Psoas muscle (tissue), 8 donors: ENCODE results near the gene OR10S1. TPM values are rescaled to one million over a fixed set of nuclear protein-coding genes. Genes with fewer than 3 reads are reported as not detected.
"Not testable (repeated sequence)": the region's sequence is repeated elsewhere in the genome, so short reads cannot be mapped to it uniquely, and the experiment has no call there.

ENCODE experiments used
- ATAC-seq, 4 donors: fragments of 200-7000 bp; cut with Tn5 transposase; one replicate each; pipeline ENCODE4 v1.9.1; 2020; ENCODE audit warnings: moderate library complexity in 3 of 4, mild to moderate bottlenecking in 2 of 4
- DNase-seq, 2 donors: peaks; one replicate each; pipeline ENCODE4 v3.0.0-alpha.2; 2020
- H3K27ac ChIP-seq: fragments of 200-600 bp; one replicate; pipeline ENCODE4 v1.8.0; 2022
- H3K27me3 ChIP-seq, 3 donors: fragments of 200-600 bp in 1 of 3; one replicate each; pipeline versions ENCODE4 v1.6.1 to v1.8.0; 2013 to 2022; ENCODE audit warnings: low read length in 2 of 3, mild to moderate bottlenecking in 2 of 3, moderate library complexity in 1 of 3; ENCODE audit not compliant: insufficient read depth in 3 of 3
- H3K36me3 ChIP-seq, 2 donors: fragments of 200-600 bp in 1 of 2; one replicate each; pipeline versions ENCODE4 v1.6.1 to v1.8.0; 2013 to 2022; ENCODE audit warnings: low read depth in 1 of 2, mild to moderate bottlenecking in 1 of 2, moderate library complexity in 1 of 2; ENCODE audit not compliant: insufficient read depth in 1 of 2
- H3K4me1 ChIP-seq: fragments of 200-600 bp; one replicate; pipeline ENCODE4 v1.8.0; 2022
- H3K4me3 ChIP-seq: fragments of 200-600 bp; one replicate; pipeline ENCODE4 v1.8.0; 2022; ENCODE audit warnings: mild to moderate bottlenecking
- H3K9me3 ChIP-seq: fragments of 200-600 bp; one replicate; pipeline ENCODE4 v1.8.0; 2022
- WGBS, 3 donors: extraction: QIAGEN DNeasy Blood & Tissue Kit; methylation state at CpG; one replicate each; pipeline versions ENCODE4 v1.1.6 to v1.1.7; 2013; 5-methylcytosine and 5-hydroxymethylcytosine counted together
- intact Hi-C, 2 donors: fragments of 100-400 bp; cut with DNase I; formaldehyde crosslinking; loops; one replicate each; pipeline versions ENCODE4 v1.11.0 to v1.14.2; 2022
- long read RNA-seq, 2 donors: library from polyadenylated mRNA; unstranded; transcript quantifications; one replicate each; pipeline ENCODE4 v2.0.0, GENCODE V29; 2021
- polyA plus RNA-seq, 3 donors: library from polyadenylated mRNA; stranded (reverse); fragments of 200-250 nt; gene quantifications; one replicate each; pipeline ENCODE4 v1.2.3, GENCODE V29; 2013
- total RNA-seq, 4 donors: library from RNA; stranded (reverse); fragmentation: NEBNext Ultra II Directional in 2 of 4; extraction: Animal tissue kit (Norgen Biotek cat#: 25700) in 2 of 4; gene quantifications; one replicate each; pipeline versions ENCODE4 v1.2.1 to v1.2.4, GENCODE V29; 2021 to 2023
- TF ChIP-seq, protein P1 (sequence below): fragments of 200-600 bp; IDR thresholded peaks from one replicate; pipeline ENCODE4 v1.8.0; 2022; ENCODE audit warnings: antibody characterized with exemption
- donor health status: healthy with polysubstance abuse.
- donor health status: DM: no; HTN: no; CAD: no; lungs with moderate emphysema.
- donor health status: Bipolar disorder and iron deficiency.
- donor health status: healthy.
- donor health status: DM: yes; HTN: yes; CAD: no.
- donor health status: DM: no; HTN: no; CAD: no.
- donor health status: DM: no; HTN: no; CAD: no.
- donor health status: DM: yes; HTN: yes; CAD: no.

OR10S1 gene, protein sequence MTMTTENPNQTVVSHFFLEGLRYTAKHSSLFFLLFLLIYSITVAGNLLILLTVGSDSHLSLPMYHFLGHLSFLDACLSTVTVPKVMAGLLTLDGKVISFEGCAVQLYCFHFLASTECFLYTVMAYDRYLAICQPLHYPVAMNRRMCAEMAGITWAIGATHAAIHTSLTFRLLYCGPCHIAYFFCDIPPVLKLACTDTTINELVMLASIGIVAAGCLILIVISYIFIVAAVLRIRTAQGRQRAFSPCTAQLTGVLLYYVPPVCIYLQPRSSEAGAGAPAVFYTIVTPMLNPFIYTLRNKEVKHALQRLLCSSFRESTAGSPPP
- not detected for total RNA-seq
- polyA plus RNA-seq: not detected
- long read RNA-seq, donor 1: 0 reads
- long read RNA-seq, donor 2: 0 reads

DNA sequence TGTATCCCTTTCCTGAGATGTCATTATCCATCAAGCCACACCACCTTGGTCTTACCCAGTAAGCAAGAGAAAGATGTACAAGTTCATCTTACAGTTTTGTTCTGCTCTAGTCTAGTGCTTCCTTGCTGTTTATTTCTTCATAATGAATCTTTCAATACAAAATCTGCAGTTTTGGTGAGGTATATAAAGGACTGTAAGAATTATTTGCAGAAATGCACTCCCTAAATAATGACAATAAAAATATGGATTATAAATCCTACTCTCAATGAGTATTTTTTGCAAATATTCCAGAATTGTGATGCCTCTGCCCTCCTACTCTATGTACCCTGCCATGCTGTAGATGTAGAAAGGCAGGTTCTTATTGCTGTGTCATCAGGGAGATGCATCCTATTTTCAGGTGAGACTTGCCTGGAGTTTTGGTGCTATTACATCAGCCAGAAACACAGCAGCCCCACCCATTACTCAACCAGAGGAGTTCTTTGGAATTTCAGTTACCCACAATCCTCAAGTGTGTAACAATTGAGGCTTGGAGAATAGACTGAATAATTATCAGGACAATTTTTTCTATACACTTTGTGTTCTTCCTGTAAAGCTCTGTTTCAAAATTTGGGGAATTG lies at the start of gene OR10S1:
TSS of gene OR10S1 (minus strand) at position 51 of the 617 bp plus-strand sequence. CDS start 117 bp downstream, outside the sequence.
- no peaks in the 10 kb centered on the region for H3K36me3 ChIP-seq
- H3K27me3 ChIP-seq: no peaks in the 10 kb centered on the region
- ATAC-seq (no peak), DNase-seq (no peak)
- no peaks in the 10 kb centered on the region for H3K4me1 ChIP-seq
- no peaks in the 10 kb centered on the region for H3K9me3 ChIP-seq
- intact Hi-C loops: no loop called here
- H3K4me3 ChIP-seq: no peak within 1 kb of the TSS
- TF ChIP-seq, protein P1, sequence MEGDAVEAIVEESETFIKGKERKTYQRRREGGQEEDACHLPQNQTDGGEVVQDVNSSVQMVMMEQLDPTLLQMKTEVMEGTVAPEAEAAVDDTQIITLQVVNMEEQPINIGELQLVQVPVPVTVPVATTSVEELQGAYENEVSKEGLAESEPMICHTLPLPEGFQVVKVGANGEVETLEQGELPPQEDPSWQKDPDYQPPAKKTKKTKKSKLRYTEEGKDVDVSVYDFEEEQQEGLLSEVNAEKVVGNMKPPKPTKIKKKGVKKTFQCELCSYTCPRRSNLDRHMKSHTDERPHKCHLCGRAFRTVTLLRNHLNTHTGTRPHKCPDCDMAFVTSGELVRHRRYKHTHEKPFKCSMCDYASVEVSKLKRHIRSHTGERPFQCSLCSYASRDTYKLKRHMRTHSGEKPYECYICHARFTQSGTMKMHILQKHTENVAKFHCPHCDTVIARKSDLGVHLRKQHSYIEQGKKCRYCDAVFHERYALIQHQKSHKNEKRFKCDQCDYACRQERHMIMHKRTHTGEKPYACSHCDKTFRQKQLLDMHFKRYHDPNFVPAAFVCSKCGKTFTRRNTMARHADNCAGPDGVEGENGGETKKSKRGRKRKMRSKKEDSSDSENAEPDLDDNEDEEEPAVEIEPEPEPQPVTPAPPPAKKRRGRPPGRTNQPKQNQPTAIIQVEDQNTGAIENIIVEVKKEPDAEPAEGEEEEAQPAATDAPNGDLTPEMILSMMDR: no peak
- H3K27ac ChIP-seq: no peak within 1 kb of the TSS

DNA sequence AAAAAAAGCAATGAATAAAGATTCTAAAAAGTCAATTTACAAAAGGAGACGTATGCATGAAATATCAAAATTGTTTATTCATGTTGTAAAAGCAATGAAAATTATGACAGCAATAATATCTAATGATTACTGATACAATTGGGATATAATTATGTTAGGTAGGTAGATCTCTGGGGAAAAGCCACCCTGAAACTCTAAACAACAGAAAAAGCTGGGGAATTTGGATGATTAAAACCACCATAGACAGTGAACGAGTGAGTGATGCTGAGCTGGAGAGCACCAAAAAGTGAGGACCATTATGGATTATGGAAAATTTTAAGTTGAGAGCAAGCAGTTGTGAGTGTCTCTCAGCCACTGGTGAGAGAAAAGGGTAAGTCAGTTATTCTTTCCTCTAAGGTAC lies 48.9 kb upstream of the OR10S1 start, which contains the start of gene OR10G8:
TSS of gene OR10G8 (plus strand) at position 301 of the 400 bp plus-strand sequence. CDS start 2,825 bp downstream, outside the sequence.
- Histone ChIP-seq H3K4me1 (no peaks in the 10 kb centered on the region), H3K4me3 (no peak within 1 kb of the TSS), H3K36me3 (no peaks in the 10 kb centered on the region), H3K9me3 (no peaks in the 10 kb centered on the region), H3K27me3 (no peaks in the 10 kb centered on the region), H3K27ac (no peak within 1 kb of the TSS)
- DNase-seq (no peak), ATAC-seq (no peak)
- intact Hi-C loops: no loop called here
- WGBS, 3 donors: 71 to 80% (median 77%) methylated on average over 2 of the region's 2 CpGs
- TF ChIP-seq, protein P1: no peak

DNA sequence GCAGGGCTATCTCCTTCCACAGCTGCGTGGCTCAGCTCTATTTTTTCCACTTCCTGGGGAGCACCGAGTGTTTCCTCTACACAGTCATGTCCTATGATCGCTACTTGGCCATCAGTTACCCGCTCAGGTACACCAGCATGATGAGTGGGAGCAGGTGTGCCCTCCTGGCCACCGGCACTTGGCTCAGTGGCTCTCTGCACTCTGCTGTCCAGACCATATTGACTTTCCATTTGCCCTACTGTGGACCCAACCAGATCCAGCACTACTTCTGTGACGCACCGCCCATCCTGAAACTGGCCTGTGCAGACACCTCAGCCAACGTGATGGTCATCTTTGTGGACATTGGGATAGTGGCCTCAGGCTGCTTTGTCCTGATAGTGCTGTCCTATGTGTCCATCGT lies 38.3 kb upstream of the OR10S1 start:
- H3K4me1 ChIP-seq, ATAC-seq, H3K27me3 ChIP-seq, H3K27ac ChIP-seq, intact Hi-C loops, H3K9me3 ChIP-seq, DNase-seq, H3K36me3 ChIP-seq, H3K4me3 ChIP-seq: not testable (repeated sequence)
- WGBS, 3 donors: 70 to 83% (median 79%) methylated on average over 3 to 7 of the region's 9 CpGs

DNA sequence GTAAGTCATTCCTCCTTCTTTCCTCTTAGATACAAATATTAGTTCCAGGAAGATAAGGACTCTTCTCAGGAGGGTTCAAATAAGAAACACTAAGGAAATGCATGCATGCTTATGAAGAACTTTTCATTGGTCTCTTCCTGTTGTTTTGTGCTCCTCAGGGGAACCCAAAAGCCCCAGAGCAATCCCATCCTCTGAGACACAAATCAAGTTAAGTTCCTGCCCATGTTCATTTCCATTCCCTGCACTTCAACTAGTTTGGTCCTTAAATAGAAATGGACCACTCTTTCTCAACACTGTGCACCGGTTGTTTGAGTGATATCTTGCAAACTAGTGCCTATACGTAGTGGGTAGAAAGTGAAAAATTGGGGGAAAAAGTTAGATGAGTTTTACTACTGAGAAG lies 35.1 kb upstream of the OR10S1 start, which contains the start of gene OR10G4:
TSS of gene OR10G4 (plus strand) at position 301 of the 400 bp plus-strand sequence. CDS start 2,578 bp downstream, outside the sequence.
- Histone ChIP-seq H3K4me1 (no peaks in the 10 kb centered on the region), H3K9me3 (no peaks in the 10 kb centered on the region), H3K27me3 (peaks cover 0 to 3% (median 0%) of the 10 kb centered on the region in 3 donors), H3K36me3 (no peaks in the 10 kb centered on the region), H3K27ac (no peak within 1 kb of the TSS), H3K4me3 (no peak within 1 kb of the TSS)
- intact Hi-C loops: no loop called here
- 71 to 81% (median 80%) methylated on average over 2 of the region's 2 CpGs for WGBS, 3 donors
- DNase-seq: no peak
- TF ChIP-seq, protein P1: no peak
- no peak for ATAC-seq

DNA sequence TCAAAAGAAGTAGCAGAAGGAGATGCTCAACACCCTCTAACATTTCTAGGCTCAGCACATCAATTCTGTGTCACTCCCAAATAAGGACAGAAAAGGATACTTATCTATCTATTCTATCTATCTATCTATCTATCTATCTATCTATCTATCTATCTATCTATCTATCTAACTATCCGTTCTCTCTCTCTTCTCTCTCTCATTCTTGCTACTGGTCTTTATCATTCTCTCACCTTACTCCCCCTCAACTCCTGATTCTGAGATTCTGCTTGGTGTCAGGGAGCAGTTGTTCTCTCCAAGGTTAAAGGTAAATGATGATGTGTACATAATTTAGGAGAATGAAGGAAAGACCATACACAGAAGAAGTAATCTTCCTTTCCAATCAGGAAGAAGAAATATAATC lies 17.5 kb upstream of the OR10S1 start, which contains the start of gene OR10G6:
TSS of gene OR10G6 (minus strand) at position 43 of the 400 bp plus-strand sequence. CDS start at position 43, 0 bp downstream.
- 94 to 100% (median 100%) methylated on average over 1 of the region's 1 CpG for WGBS, 3 donors
- no peak within 1 kb of the TSS for H3K27ac ChIP-seq
- H3K27me3 ChIP-seq: peaks cover 0 to 2% (median 0%) of the 10 kb centered on the region in 3 donors
- TF ChIP-seq, protein P1: no peak
- H3K4me3 ChIP-seq: no peak within 1 kb of the TSS
- intact Hi-C loops: no loop called here
- H3K9me3 ChIP-seq: no peaks in the 10 kb centered on the region
- no peaks in the 10 kb centered on the region for H3K4me1 ChIP-seq
- ATAC-seq (no peak), DNase-seq (no peak)
- H3K36me3 ChIP-seq: no peaks in the 10 kb centered on the region
